ENCODE results near the gene SLC23A1.

The SLC23A1 gene

GRCh38 chr5:139383993-139384590 is 995 bp upstream of the SLC23A1 start:
- no peaks in the 10 kb centered on the region for H3K36me3 ChIP-seq
- TF ChIP-seq CTCF (IDR thresholded peaks at IDR 0.05; ENCODE audit: low read depth, low read length) = no peak
- no peaks in the 10 kb centered on the region for H3K27me3 ChIP-seq
- no peak overlapping the region for H3K4me3 ChIP-seq (ENCODE audit: low read depth, low read length)
- no peaks in the 10 kb centered on the region for H3K9me3 ChIP-seq
- DNase-seq = no peak
- peaks cover 19% of the 10 kb centered on the region for H3K4me1 ChIP-seq

GRCh38 chr5:139382807-139383206 is 290 bp downstream of the SLC23A1 start:
- TF ChIP-seq CTCF (IDR thresholded peaks at IDR 0.05; ENCODE audit: low read depth, low read length) = no peak
- Histone ChIP-seq H3K4me3 (ENCODE audit: low read depth, low read length) (no peak overlapping the region), H3K27me3 (no peaks in the 10 kb centered on the region), H3K9me3 (no peaks in the 10 kb centered on the region), H3K36me3 (no peaks in the 10 kb centered on the region), H3K4me1 (peaks cover 12% of the 10 kb centered on the region)
- no peak for DNase-seq

GRCh38 chr5:139381837-139382761 is 998 bp downstream of the SLC23A1 start:
- no peak for DNase-seq
- no peaks in the 10 kb centered on the region for H3K27me3 ChIP-seq
- no peaks in the 10 kb centered on the region for H3K36me3 ChIP-seq
- H3K4me1 ChIP-seq = peaks cover 11% of the 10 kb centered on the region
- H3K9me3 ChIP-seq = no peaks in the 10 kb centered on the region
- no peak for TF ChIP-seq CTCF (IDR thresholded peaks at IDR 0.05; ENCODE audit: low read depth, low read length)
- no peak overlapping the region for H3K4me3 ChIP-seq (ENCODE audit: low read depth, low read length)

GRCh38 chr5:139379626-139380449 is 3.3 kb downstream of the SLC23A1 start:
- DNase-seq = no peak
- H3K36me3 ChIP-seq = no peaks in the 10 kb centered on the region
- no peak for TF ChIP-seq CTCF (IDR thresholded peaks at IDR 0.05; ENCODE audit: low read depth, low read length)
- no peaks in the 10 kb centered on the region for H3K9me3 ChIP-seq
- no peak overlapping the region for H3K4me3 ChIP-seq (ENCODE audit: low read depth, low read length)
- H3K4me1 ChIP-seq = peaks cover 11% of the 10 kb centered on the region
- no peaks in the 10 kb centered on the region for H3K27me3 ChIP-seq

- no peak overlapping the region for H3K4me3 ChIP-seq (ENCODE audit: low read depth, low read length)
- H3K27me3 ChIP-seq = no peaks in the 10 kb centered on the region
- TF ChIP-seq CTCF (IDR thresholded peaks at IDR 0.05; ENCODE audit: low read depth, low read length) = no peak
- no peak for DNase-seq
- no peaks in the 10 kb centered on the region for H3K9me3 ChIP-seq
- no peaks in the 10 kb centered on the region for H3K36me3 ChIP-seq
- H3K4me1 ChIP-seq = peaks cover 11% of the 10 kb centered on the region
Observed at GRCh38 chr5:139378941-139379361, 4.1 kb downstream of the SLC23A1 start.
